PC-9 (cell line): ENCODE measurements around the gene FTO. TPM values are rescaled to one million over a fixed set of nuclear protein-coding genes. Genes with fewer than 3 reads are reported as not detected.

Source experiments
- BruUV-seq: library from RNA; stranded (reverse); fragments of 400-500 nt; replicated peaks from 2 replicates; lab custom pipeline; 2021; lab: Mats Ljungman, UMichigan
- CTCF ChIA-PET: fragments of 300-600 bp; sonication (Branson Sonifier 250); formaldehyde crosslinking; loops from one replicate; lab custom pipeline; 2022; ENCODE audit warnings: antibody characterized with exemption; lab: Charles Lee
- POLR2A ChIA-PET: fragments of 300-600 bp; sonication (Branson Sonifier 250); formaldehyde crosslinking; loops from one replicate; lab custom pipeline; 2022; ENCODE audit warnings: antibody characterized with exemption; ENCODE audit not compliant: unreplicated experiment; lab: Charles Lee
- DNase-seq, 2 experiments: peaks; one replicate each; pipeline versions ENCODE4 v3.0.0 to v3.0.0-alpha.2; 2015 to 2022; ENCODE audit warnings: mixed read lengths in 1 of 2
- H2AFZ ChIP-seq: fragments of 200-600 bp; sonication (generic); 2 replicates; pipeline ENCODE4 v1.8.1; 2017; ENCODE audit warnings: antibody characterized with exemption
- H3F3A ChIP-seq: fragments of 200-600 bp; sonication (generic); 2 replicates; pipeline ENCODE4 v1.8.1; 2017; ENCODE audit warnings: antibody characterized with exemption, mild to moderate bottlenecking, low read depth; ENCODE audit not compliant: insufficient read depth
- H3K27ac ChIP-seq: fragments of 200-600 bp; sonication (generic); 2 replicates; pipeline ENCODE4 v1.6.1; 2016; ENCODE audit warnings: mixed run types
- H3K27me3 ChIP-seq: fragments of 200-600 bp; sonication (generic); 2 replicates; pipeline ENCODE4 v1.6.1; 2016; ENCODE audit warnings: low read depth, mixed run types; ENCODE audit not compliant: insufficient read depth
- H3K36me3 ChIP-seq: fragments of 200-600 bp; sonication (generic); 2 replicates; pipeline ENCODE4 v1.6.1; 2016; ENCODE audit warnings: low read depth, mixed run types
- H3K4me1 ChIP-seq: fragments of 200-600 bp; sonication (generic); replicated peaks from 2 replicates; pipeline ENCODE4 v1.6.1; 2016; ENCODE audit warnings: mixed run types; ENCODE audit not compliant: insufficient read depth
- H3K4me2 ChIP-seq: fragments of 200-600 bp; sonication (generic); 2 replicates; pipeline ENCODE4 v1.6.1; 2017; ENCODE audit warnings: mixed run types
- H3K4me3 ChIP-seq: fragments of 200-600 bp; sonication (generic); 2 replicates; pipeline ENCODE4 v1.6.1; 2016; ENCODE audit warnings: mixed run types
- H3K79me2 ChIP-seq: fragments of 200-600 bp; sonication (generic); 2 replicates; pipeline ENCODE4 v1.6.1; 2017; ENCODE audit warnings: low read depth, mixed run types
- H3K9me2 ChIP-seq: fragments of 200-600 bp; sonication (generic); 2 replicates; pipeline ENCODE4 v1.8.1; 2017; ENCODE audit warnings: mild to moderate bottlenecking; ENCODE audit not compliant: insufficient read depth
- H3K9me3 ChIP-seq: fragments of 200-600 bp; sonication (generic); 2 replicates; pipeline ENCODE4 v1.8.1; 2016; ENCODE audit warnings: low read depth; ENCODE audit not compliant: insufficient read depth
- H4K20me1 ChIP-seq: fragments of 200-600 bp; sonication (generic); 2 replicates; pipeline ENCODE4 v1.8.1; 2017; ENCODE audit not compliant: insufficient read depth
- CTCF ChIP-seq: fragments of 200-600 bp; sonication (generic); conservative IDR thresholded peaks from 2 replicates; pipeline ENCODE4 v1.6.1; 2017; ENCODE audit warnings: mixed run types, antibody characterized with exemption, mild to moderate bottlenecking, moderate library complexity
- EZH2 ChIP-seq: fragments of 200-600 bp; sonication (generic); IDR thresholded peaks from 2 replicates; pipeline ENCODE4 v1.8.0; 2017; ENCODE audit warnings: antibody characterized with exemption, low read depth
- intact Hi-C: fragments of 100-400 bp; cut with micrococcal nuclease; formaldehyde crosslinking; loops from one replicate; pipeline ENCODE4 v1.10.0; 2022; ENCODE audit not compliant: unreplicated experiment
- total RNA-seq: library from RNA; stranded (reverse); gene quantifications from 2 replicates; pipeline ENCODE4 v1.2.3, GENCODE V29; 2021

Gene FTO
- total RNA-seq, 1 experiment from 2014 or later, result 58.1 TPM

DNA sequence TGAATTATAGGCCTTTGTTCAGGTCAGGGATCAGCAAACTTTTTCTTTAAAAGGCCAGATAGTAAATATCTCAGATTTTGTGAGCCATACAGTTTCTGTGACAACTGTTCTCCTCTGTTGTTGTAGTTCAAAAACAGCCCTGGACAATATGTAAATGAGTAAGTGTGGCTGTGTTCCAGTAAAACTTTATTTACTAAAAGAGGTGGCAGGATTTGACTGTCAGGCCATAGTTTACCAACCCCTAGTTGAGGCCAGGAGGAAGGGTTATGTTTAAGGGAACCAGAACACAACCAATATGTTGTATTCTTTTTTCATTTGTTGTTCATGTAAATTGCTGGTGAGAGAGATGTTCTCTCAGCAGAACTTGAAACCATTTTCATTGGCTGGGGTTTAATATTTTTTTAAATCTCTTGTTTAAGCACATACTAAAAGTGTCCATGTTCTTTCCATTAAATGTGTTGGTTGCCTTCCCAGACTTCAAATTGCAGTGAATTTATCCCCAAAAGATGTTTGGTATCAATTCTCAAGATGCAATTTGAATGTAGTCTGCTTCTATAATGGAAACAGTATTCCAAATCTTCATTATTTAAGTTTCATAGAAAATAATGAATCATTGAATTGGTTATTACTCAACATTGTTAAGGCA, 260.3 kb downstream of the FTO start:
- BruUV-seq, result no TSS peak
- no peak overlapping the region for H3K27ac ChIP-seq
- no peaks in the 10 kb centered on the region for H3K9me2 ChIP-seq
- intact Hi-C loops, result no loop called here
- H3K4me1 ChIP-seq, result no peaks in the 10 kb centered on the region
- H4K20me1 ChIP-seq, result no peaks in the 10 kb centered on the region
- ChIA-PET POLR2A (no interaction called here), CTCF (interaction anchor here (0.7 kb wide), 1 partner anchor 9 kb away, joined by 4 read pairs; no protein-coding TSS in a partner anchor)
- no peak overlapping the region for H2AFZ ChIP-seq
- H3K4me3 ChIP-seq, result no peak overlapping the region
- H3K36me3 ChIP-seq, result no peaks in the 10 kb centered on the region
- H3K27me3 ChIP-seq, result no peaks in the 10 kb centered on the region
- H3K79me2 ChIP-seq, result no peaks in the 10 kb centered on the region
- H3F3A ChIP-seq, result no peaks in the 10 kb centered on the region
- no peak overlapping the region for H3K4me2 ChIP-seq
- no peak for DNase-seq
- no peak for TF ChIP-seq CTCF
- TF ChIP-seq EZH2, result no peak
- H3K9me3 ChIP-seq, result no peaks in the 10 kb centered on the region

GRCh38 chr16:53966821-53967571, 263.0 kb downstream of the FTO start:
- intact Hi-C loops, result no loop called here
- H3F3A ChIP-seq, result no peaks in the 10 kb centered on the region
- H3K4me2 ChIP-seq, result no peak overlapping the region
- H4K20me1 ChIP-seq, result no peaks in the 10 kb centered on the region
- H3K27me3 ChIP-seq, result no peaks in the 10 kb centered on the region
- H3K9me2 ChIP-seq, result no peaks in the 10 kb centered on the region
- H3K9me3 ChIP-seq, result no peaks in the 10 kb centered on the region
- no peaks in the 10 kb centered on the region for H3K4me1 ChIP-seq
- no peaks in the 10 kb centered on the region for H3K79me2 ChIP-seq
- CTCF ChIA-PET, result no interaction called here
- DNase-seq, result no peak
- no TSS peak for BruUV-seq
- H3K4me3 ChIP-seq, result no peak overlapping the region
- H2AFZ ChIP-seq, result no peak overlapping the region
- H3K27ac ChIP-seq, result no peak overlapping the region
- POLR2A ChIA-PET, result no interaction called here
- H3K36me3 ChIP-seq, result no peaks in the 10 kb centered on the region
- TF ChIP-seq CTCF (no peak), EZH2 (no peak)

DNA sequence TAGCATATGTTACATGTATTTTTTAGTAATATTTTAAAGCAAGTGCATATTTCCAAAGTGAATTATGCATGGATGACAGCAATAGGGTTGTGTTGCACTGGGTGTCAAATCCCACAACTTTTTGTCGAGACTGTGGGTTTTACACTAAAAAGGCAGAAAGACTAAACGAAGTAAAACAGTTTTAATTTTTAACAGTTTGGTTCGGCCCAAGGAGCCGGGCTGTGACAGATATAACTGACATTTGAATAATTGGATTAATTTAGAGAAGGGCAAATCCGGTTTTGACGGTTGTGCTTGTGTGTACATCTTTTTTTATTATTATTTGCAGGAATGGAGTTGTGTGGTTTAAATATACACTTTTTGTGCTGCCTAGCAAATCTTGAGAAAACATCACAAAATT, 263.6 kb downstream of the FTO start:
- H3K27ac ChIP-seq, result no peak overlapping the region
- H2AFZ ChIP-seq, result no peak overlapping the region
- intact Hi-C loops, result no loop called here
- no peaks in the 10 kb centered on the region for H3F3A ChIP-seq
- ChIA-PET CTCF (no interaction called here), POLR2A (no interaction called here)
- H3K4me1 ChIP-seq, result no peaks in the 10 kb centered on the region
- BruUV-seq, result no TSS peak
- no peak overlapping the region for H3K4me2 ChIP-seq
- no peak overlapping the region for H3K4me3 ChIP-seq
- no peaks in the 10 kb centered on the region for H3K36me3 ChIP-seq
- H3K9me3 ChIP-seq, result no peaks in the 10 kb centered on the region
- H3K27me3 ChIP-seq, result no peaks in the 10 kb centered on the region
- TF ChIP-seq EZH2, result no peak
- no peak for TF ChIP-seq CTCF
- no peaks in the 10 kb centered on the region for H3K79me2 ChIP-seq
- no peaks in the 10 kb centered on the region for H3K9me2 ChIP-seq
- H4K20me1 ChIP-seq, result no peaks in the 10 kb centered on the region
- DNase-seq, result no peak
